Stomach (tissue), 9 donors: Measurements from ENCODE around the gene SPAM1. TPM values are rescaled to one million over a fixed set of nuclear protein-coding genes. Genes with fewer than 3 reads are reported as not detected.

Source experiments
- DNase-seq, 2 donors: peaks; one replicate each; pipeline versions ENCODE4 v3.0.0 to v3.0.0-alpha.2; 2013 to 2019
- H3K27ac ChIP-seq, 5 donors: fragments of 200-600 bp in 4 of 5; sonication (generic) in 4 of 5; one replicate each; pipeline ENCODE4 v1.5.1; 2013 to 2019; ENCODE audit warnings: mild to moderate bottlenecking in 1 of 5, moderate library complexity in 1 of 5
- H3K27me3 ChIP-seq, 3 donors: fragments of 200-600 bp; sonication (generic); one replicate each; pipeline ENCODE4 v1.5.1; 2017 to 2019; ENCODE audit warnings: mixed run types in 1 of 3
- H3K36me3 ChIP-seq, 4 donors: fragments of 200-600 bp; sonication (generic); 1 replicate in 3 of 4; 2 replicates in 1 of 4; pipeline ENCODE4 v1.5.1; 2016 to 2019
- H3K4me1 ChIP-seq, 4 donors: fragments of 200-600 bp; sonication (generic); one replicate each; pipeline ENCODE4 v1.5.1; 2016 to 2019
- H3K4me3 ChIP-seq, 4 donors: fragments of 200-600 bp; sonication (generic) in 3 of 4; one replicate each; pipeline ENCODE4 v1.5.1; 2016 to 2019; ENCODE audit warnings: mild to moderate bottlenecking in 1 of 4
- H3K9me3 ChIP-seq, 4 donors: fragments of 200-600 bp; sonication (generic); one replicate each; pipeline ENCODE4 v1.5.1; 2016 to 2019
- CTCF ChIP-seq, 7 experiments: fragments of 450-650 bp in 4 of 7; fragments of 200-600 bp in 3 of 7; sonication (generic) in 3 of 7; IDR thresholded peaks; one replicate each; pipeline ENCODE4 v1.5.1; 2016 to 2019; ENCODE audit warnings: antibody characterized with exemption in 7 of 7, control low read depth in 2 of 7, mild to moderate bottlenecking in 1 of 7
- EP300 ChIP-seq: sonication (generic); formaldehyde crosslinking; IDR thresholded peaks from one replicate; pipeline ENCODE4 v1.6.1; 2017; ENCODE audit warnings: antibody characterized with exemption
- POLR2A ChIP-seq, 4 donors: fragments of 450-650 bp; IDR thresholded peaks; one replicate each; pipeline ENCODE4 v1.6.1; 2016; ENCODE audit warnings: antibody characterized with exemption in 4 of 4, control low read depth in 2 of 4, mild to moderate bottlenecking in 1 of 4, moderate library complexity in 1 of 4
- POLR2AphosphoS5 ChIP-seq, 3 donors: sonication (generic); formaldehyde crosslinking; IDR thresholded peaks; one replicate each; pipeline ENCODE4 v1.6.1; 2016; ENCODE audit warnings: antibody characterized with exemption in 3 of 3
- WGBS, 5 donors: extraction: QIAGEN DNeasy Blood & Tissue Kit in 3 of 5; methylation state at CpG; one replicate each; pipeline versions ENCODE4 v1.1.5 to v1.1.7; 2013 to 2018; 5-methylcytosine and 5-hydroxymethylcytosine counted together
- intact Hi-C: fragments of 100-400 bp; cut with DNase I; formaldehyde crosslinking; loops from one replicate; pipeline ENCODE4 v1.15.1; 2023; ENCODE audit warnings: low total_unique reads
- polyA plus RNA-seq, 3 donors: library from polyadenylated mRNA; stranded (reverse); fragments of 200-250 nt; gene quantifications; one replicate each; pipeline ENCODE4 v1.2.3, GENCODE V29; 2013
- total RNA-seq, 5 donors: library from RNA; depleted of rRNA; stranded (reverse); fragments of >200 nt; gene quantifications; one replicate each; pipeline versions ENCODE4 v1.1.0 to v1.2.3, GENCODE V29; 2014 to 2016
- donor health status: healthy with polysubstance abuse.
- donor health status: Bipolar disorder and iron deficiency.
- donor health status: healthy.

Gene SPAM1
- total and polyA plus RNA-seq, 8 donors, result not detected

- peaks cover 0 to 2% (median 0%) of the 10 kb centered on the region in 4 donors for H3K9me3 ChIP-seq
- no peak overlapping the region for H3K27ac ChIP-seq
- no peaks in the 10 kb centered on the region for H3K27me3 ChIP-seq
- no peaks in the 10 kb centered on the region for H3K36me3 ChIP-seq
- intact Hi-C loops, result no loop called here
- no peak overlapping the region for H3K4me3 ChIP-seq
- no peak for DNase-seq
- H3K4me1 ChIP-seq, result no peaks in the 10 kb centered on the region
- TF ChIP-seq CTCF (IDR thresholded peaks at IDR 0.05) (no peak), POLR2AphosphoS5 (IDR thresholded peaks at IDR 0.05) (no peak), POLR2A (IDR thresholded peaks at IDR 0.05) (no peak), EP300 (no peak)
Measured at GRCh38 chr7:123977081-123977480, 52.0 kb downstream of the SPAM1 start.

- no peak for TF ChIP-seq CTCF (IDR thresholded peaks at IDR 0.05)
- TF ChIP-seq EP300, result no peak
- no peak for TF ChIP-seq POLR2A (IDR thresholded peaks at IDR 0.05)
- no peak for TF ChIP-seq POLR2AphosphoS5 (IDR thresholded peaks at IDR 0.05)
- peaks cover 0 to 5% (median 0%) of the 10 kb centered on the region in 4 donors for H3K9me3 ChIP-seq
- DNase-seq, result no peak
- no peak overlapping the region for H3K4me3 ChIP-seq
- intact Hi-C loops, result no loop called here
- H3K27me3 ChIP-seq, result no peaks in the 10 kb centered on the region
- H3K27ac ChIP-seq, result no peak overlapping the region
- H3K4me1 ChIP-seq, result no peaks in the 10 kb centered on the region
- H3K36me3 ChIP-seq, result no peaks in the 10 kb centered on the region
Measured at GRCh38 chr7:123979876-123980275, 54.8 kb downstream of the SPAM1 start.

GRCh38 chr7:123987445-123987844 is 62.4 kb downstream of the SPAM1 start:
- 28 to 55% (median 43%) methylated on average over 2 of the region's 2 CpGs for WGBS, 5 donors
- Histone ChIP-seq H3K9me3 (no peaks in the 10 kb centered on the region), H3K27me3 (no peaks in the 10 kb centered on the region), H3K4me1 (no peaks in the 10 kb centered on the region), H3K4me3 (no peak overlapping the region), H3K27ac (no peak overlapping the region), H3K36me3 (no peaks in the 10 kb centered on the region)
- DNase-seq, result no peak
- intact Hi-C loops, result no loop called here
- TF ChIP-seq CTCF (IDR thresholded peaks at IDR 0.05) (no peak), POLR2A (IDR thresholded peaks at IDR 0.05) (no peak), POLR2AphosphoS5 (IDR thresholded peaks at IDR 0.05) (no peak), EP300 (no peak)

- no peak for TF ChIP-seq POLR2A (IDR thresholded peaks at IDR 0.05)
- TF ChIP-seq EP300, result no peak
- intact Hi-C loops, result no loop called here
Measured at GRCh38 chr7:123992913-123993518, 68.0 kb downstream of the SPAM1 start.

GRCh38 chr7:123993996-123994395 is 69.0 kb downstream of the SPAM1 start:
- Histone ChIP-seq H3K27me3 (no peaks in the 10 kb centered on the region), H3K9me3 (no peaks in the 10 kb centered on the region), H3K36me3 (no peaks in the 10 kb centered on the region), H3K4me1 (no peaks in the 10 kb centered on the region), H3K4me3 (no peak overlapping the region), H3K27ac (no peak overlapping the region)
- WGBS, 5 donors, result 68 to 82% (median 72%) methylated on average over 2 of the region's 2 CpGs
- intact Hi-C loops, result no loop called here
- no peak for DNase-seq
- TF ChIP-seq POLR2AphosphoS5 (IDR thresholded peaks at IDR 0.05) (no peak), EP300 (no peak), CTCF (IDR thresholded peaks at IDR 0.05) (no peak), POLR2A (IDR thresholded peaks at IDR 0.05) (no peak)

More at GRCh38 chr7:123992913-123993518, 68.0 kb downstream of the SPAM1 start:
- H3K9me3 ChIP-seq, result no peaks in the 10 kb centered on the region
- H3K27me3 ChIP-seq, result no peaks in the 10 kb centered on the region
- H3K36me3 ChIP-seq, result no peaks in the 10 kb centered on the region
- H3K27ac ChIP-seq, result no peak overlapping the region
- WGBS, 5 donors, result 63 to 80% (median 69%) methylated on average over 2 of the region's 2 CpGs
- H3K4me1 ChIP-seq, result no peaks in the 10 kb centered on the region
- no peak for DNase-seq
- H3K4me3 ChIP-seq, result no peak overlapping the region
